ENCODE measurements around the gene VWC2L. TPM values are rescaled to one million over a fixed set of nuclear protein-coding genes. Genes with fewer than 3 reads are reported as not detected.

VWC2L gene
- total and polyA plus RNA-seq, 2 of the 8 experiments (the other 6 are each of a cell fraction or from before 2014, with no cell fraction given) = not detected

DNA sequence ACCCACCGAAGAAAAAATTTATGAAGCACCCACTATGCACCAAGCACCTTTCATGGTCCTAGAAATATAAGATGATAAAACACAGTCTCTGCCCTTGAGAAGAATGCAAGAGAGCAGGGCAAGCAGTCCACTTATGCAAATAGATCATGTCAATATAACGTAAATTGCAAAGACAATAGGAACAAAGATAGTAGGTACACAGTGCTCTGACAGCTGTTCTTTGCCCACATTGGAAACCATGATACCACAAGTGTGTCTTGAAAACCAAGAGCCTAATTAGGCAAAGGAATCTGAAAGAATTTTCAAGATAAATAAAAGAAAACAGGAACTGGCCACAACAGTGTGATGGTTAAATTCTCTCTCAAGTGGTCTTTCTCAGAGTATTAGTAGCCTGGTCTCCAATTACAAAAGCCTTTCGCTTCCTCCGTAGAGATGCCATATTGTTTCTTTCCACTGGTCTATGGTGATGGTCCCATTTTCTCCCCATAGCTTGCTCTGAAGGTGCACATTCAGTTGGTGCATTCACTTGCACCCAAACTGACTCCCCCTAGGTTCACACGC, 108.5 kb downstream of the VWC2L start:
- POLR2A ChIA-PET (ENCODE audit: partially characterized antibody) = no interaction called here
- no peaks in the 10 kb centered on the region for H4K20me1 ChIP-seq (replicated peaks in 1 of 2; ENCODE audit: control insufficient read depth in 1 of 2, insufficient read depth in 2 of 2, low read length in 2 of 2)
- CTCF ChIA-PET (ENCODE audit: partially characterized antibody) = no interaction called here
- H2AK5ac ChIP-seq (ENCODE audit: low read depth, low read length) = no peak overlapping the region
- H2BK15ac ChIP-seq (ENCODE audit: low read length) = no peak overlapping the region
- H3K27me3 ChIP-seq (replicated peaks in 1 of 4; ENCODE audit: control insufficient read depth in 3 of 4, extremely low read depth in 1 of 4, insufficient read depth in 3 of 4, low read length in 3 of 4) = no peaks in the 10 kb centered on the region
- H3K23ac ChIP-seq (ENCODE audit: insufficient read length) = no peak overlapping the region
- H3K23me2 ChIP-seq (ENCODE audit: low read depth, low read length) = no peaks in the 10 kb centered on the region
- 96% methylated on average over 5 of the region's 5 CpGs; no CpG with 5 or more reads in 1 of the 2 experiments for WGBS, 2 experiments (ENCODE audit: extremely low coverage in 1 of 2, insufficient coverage in 1 of 2, insufficient read length in 1 of 2, insufficient replicate concordance in 2 of 2, low coverage in 1 of 2, low lambda C conversion rate in 2 of 2, missing lambda C conversion rate in 1 of 2)
- H3K14ac ChIP-seq (ENCODE audit: insufficient read length) = no peak overlapping the region
- no peaks in the 10 kb centered on the region for H3K36me3 ChIP-seq (ENCODE audit: control insufficient read depth in 2 of 4, insufficient read depth in 4 of 4, low read length in 3 of 4)
- no peak overlapping the region for H2BK5ac ChIP-seq (ENCODE audit: low read depth, low read length)
- H4K91ac ChIP-seq (replicated peaks; ENCODE audit: insufficient read length, low read length) = no peak overlapping the region
- H3K4me2 ChIP-seq (ENCODE audit: insufficient read depth in 1 of 2, low read depth in 2 of 2, low read length in 2 of 2) = no peak overlapping the region
- no peaks in the 10 kb centered on the region for H3K79me1 ChIP-seq (ENCODE audit: low read depth, low read length)
- no peak overlapping the region for H2AFZ ChIP-seq (ENCODE audit: low read length)
- no peaks in the 10 kb centered on the region for H3K4me1 ChIP-seq (replicated peaks in 1 of 4; ENCODE audit: control insufficient read depth in 3 of 4, insufficient read depth in 4 of 4, low read length in 3 of 4)
- H4K5ac ChIP-seq (ENCODE audit: insufficient read length, low read depth, low read length) = no peak overlapping the region
- no peak for DNase-seq (ENCODE audit: low read depth in 1 of 2, low spot score in 2 of 2)
- H3K9ac ChIP-seq (replicated peaks in 1 of 4; ENCODE audit: extremely low read depth in 1 of 4, low read depth in 3 of 4, low read length in 3 of 4) = no peak overlapping the region
- H3K18ac ChIP-seq (ENCODE audit: extremely low read depth, low read length) = no peak overlapping the region
- H4K8ac ChIP-seq (ENCODE audit: extremely low read depth, insufficient read depth, low read length) = no peak overlapping the region
- H3K4me3 ChIP-seq (ENCODE audit: extremely low read depth in 1 of 4, insufficient read depth in 2 of 4, low read depth in 3 of 4, low read length in 4 of 4) = no peak overlapping the region
- no peak for FAIRE-seq
- no peaks in the 10 kb centered on the region for H3K79me2 ChIP-seq (ENCODE audit: control insufficient read depth in 1 of 2, insufficient read depth in 2 of 2, low read length in 2 of 2)
- H2BK12ac ChIP-seq (ENCODE audit: low read depth, low read length) = no peak overlapping the region
- no peaks in the 10 kb centered on the region for H3K9me3 ChIP-seq (ENCODE audit: insufficient read depth in 2 of 2, low read depth in 1 of 2, low read length in 1 of 2)
- no peak overlapping the region for H3K27ac ChIP-seq (ENCODE audit: low read depth, low read length)
- no peak overlapping the region for H2BK20ac ChIP-seq (ENCODE audit: low read length)
- no peak overlapping the region for H3K56ac ChIP-seq (replicated peaks; ENCODE audit: insufficient read length, low read depth, low read length)
- no peak overlapping the region for H2BK120ac ChIP-seq (replicated peaks; ENCODE audit: low read depth, low read length)
- H3K4ac ChIP-seq (replicated peaks; ENCODE audit: insufficient read length, low read depth, low read length) = no peak overlapping the region
- no peak for TF ChIP-seq KDM5A (IDR thresholded peaks at IDR 0.05; ENCODE audit: low read length)
- no peak for TF ChIP-seq SUZ12 (IDR thresholded peaks at IDR 0.05; ENCODE audit: low read length)
- TF ChIP-seq JUN (IDR thresholded peaks at IDR 0.05; ENCODE audit: low read depth, low read length) = no peak
- TF ChIP-seq TCF12 (IDR thresholded peaks at IDR 0.05; ENCODE audit: low read depth, low read length) = no peak
- TF ChIP-seq SP2 (IDR thresholded peaks at IDR 0.05; ENCODE audit: low read length) = no peak
- TF ChIP-seq POLR2A (IDR thresholded peaks at IDR 0.05; ENCODE audit: control extremely low read depth in 1 of 2, low read depth in 2 of 2, low read length in 2 of 2) = no peak
- no peak for TF ChIP-seq CHD1 (IDR thresholded peaks at IDR 0.05; ENCODE audit: low read depth, low read length)
- TF ChIP-seq, protein P1, sequence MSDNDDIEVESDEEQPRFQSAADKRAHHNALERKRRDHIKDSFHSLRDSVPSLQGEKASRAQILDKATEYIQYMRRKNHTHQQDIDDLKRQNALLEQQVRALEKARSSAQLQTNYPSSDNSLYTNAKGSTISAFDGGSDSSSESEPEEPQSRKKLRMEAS (IDR thresholded peaks at IDR 0.05) = no peak
- no peak for TF ChIP-seq SAP30 (IDR thresholded peaks at IDR 0.05; ENCODE audit: insufficient read depth, insufficient replicate concordance, low read length)
- no peak for TF ChIP-seq KDM4A (IDR thresholded peaks at IDR 0.05; ENCODE audit: low read depth, low read length, severe bottlenecking)
- TF ChIP-seq MAFK (IDR thresholded peaks at IDR 0.05; ENCODE audit: low read depth, low read length) = no peak
- TF ChIP-seq, protein P2, sequence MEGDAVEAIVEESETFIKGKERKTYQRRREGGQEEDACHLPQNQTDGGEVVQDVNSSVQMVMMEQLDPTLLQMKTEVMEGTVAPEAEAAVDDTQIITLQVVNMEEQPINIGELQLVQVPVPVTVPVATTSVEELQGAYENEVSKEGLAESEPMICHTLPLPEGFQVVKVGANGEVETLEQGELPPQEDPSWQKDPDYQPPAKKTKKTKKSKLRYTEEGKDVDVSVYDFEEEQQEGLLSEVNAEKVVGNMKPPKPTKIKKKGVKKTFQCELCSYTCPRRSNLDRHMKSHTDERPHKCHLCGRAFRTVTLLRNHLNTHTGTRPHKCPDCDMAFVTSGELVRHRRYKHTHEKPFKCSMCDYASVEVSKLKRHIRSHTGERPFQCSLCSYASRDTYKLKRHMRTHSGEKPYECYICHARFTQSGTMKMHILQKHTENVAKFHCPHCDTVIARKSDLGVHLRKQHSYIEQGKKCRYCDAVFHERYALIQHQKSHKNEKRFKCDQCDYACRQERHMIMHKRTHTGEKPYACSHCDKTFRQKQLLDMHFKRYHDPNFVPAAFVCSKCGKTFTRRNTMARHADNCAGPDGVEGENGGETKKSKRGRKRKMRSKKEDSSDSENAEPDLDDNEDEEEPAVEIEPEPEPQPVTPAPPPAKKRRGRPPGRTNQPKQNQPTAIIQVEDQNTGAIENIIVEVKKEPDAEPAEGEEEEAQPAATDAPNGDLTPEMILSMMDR (IDR thresholded peaks at IDR 0.05; ENCODE audit: control extremely low read depth in 1 of 3, insufficient read depth in 1 of 3, low read depth in 1 of 3, low read length in 3 of 3) = no peak

Measured in H1 (cell line).